ENCODE measurements around the gene CRIP2.

CRIP2 gene

GRCh38 chr14:105500036-105500725, 25.6 kb downstream of the CRIP2 start:
- Histone ChIP-seq H3K36me3 (ENCODE audit: insufficient read depth, insufficient read length, low read length) (peaks cover 45% of the 10 kb centered on the region), H3K9me3 (ENCODE audit: insufficient read depth, low read length) (no peaks in the 10 kb centered on the region), H3K27me3 (ENCODE audit: insufficient read depth, insufficient read length) (no peaks in the 10 kb centered on the region), H3K4me3 (ENCODE audit: insufficient read length, low read depth) (no peak overlapping the region), H3K4me1 (ENCODE audit: insufficient read depth, insufficient read length) (peaks cover 25% of the 10 kb centered on the region), H3K9ac (ENCODE audit: insufficient read length, low read depth) (peak overlapping the region; percentile 56)
- no peak for TF ChIP-seq YY1 (IDR thresholded peaks at IDR 0.05; ENCODE audit: insufficient read depth, insufficient read length)
- no peak for DNase-seq (ENCODE audit: low read depth, low spot score)

GRCh38 chr14:105500726-105501101, 26.1 kb downstream of the CRIP2 start:
- TF ChIP-seq ZNF274 (IDR thresholded peaks at IDR 0.05; ENCODE audit: low read depth, low read length) (no peak), YY1 (IDR thresholded peaks at IDR 0.05; ENCODE audit: insufficient read depth, insufficient read length) (no peak), SUZ12 (IDR thresholded peaks at IDR 0.05; ENCODE audit: extremely low read depth, insufficient read depth, insufficient read length) (no peak)
- Histone ChIP-seq H3K9me3 (ENCODE audit: insufficient read depth, low read length) (no peaks in the 10 kb centered on the region), H3K27me3 (ENCODE audit: insufficient read depth, insufficient read length) (no peaks in the 10 kb centered on the region), H3K36me3 (ENCODE audit: insufficient read depth, insufficient read length, low read length) (peaks cover 42% of the 10 kb centered on the region), H3K4me1 (ENCODE audit: insufficient read depth, insufficient read length) (peaks cover 25% of the 10 kb centered on the region), H3K4me3 (ENCODE audit: insufficient read length, low read depth) (no peak overlapping the region), H3K9ac (ENCODE audit: insufficient read length, low read depth) (peak overlapping the region; percentile 3)
- DNase-seq (ENCODE audit: low read depth, low spot score): no peak

- Histone ChIP-seq H3K9ac (ENCODE audit: insufficient read length, low read depth) (no peak overlapping the region), H3K27me3 (ENCODE audit: insufficient read depth, insufficient read length) (no peaks in the 10 kb centered on the region), H3K36me3 (ENCODE audit: insufficient read depth, insufficient read length, low read length) (peaks cover 37% of the 10 kb centered on the region), H3K4me3 (ENCODE audit: insufficient read length, low read depth) (no peak overlapping the region), H3K9me3 (ENCODE audit: insufficient read depth, low read length) (no peaks in the 10 kb centered on the region), H3K4me1 (ENCODE audit: insufficient read depth, insufficient read length) (peaks cover 24% of the 10 kb centered on the region)
- TF ChIP-seq YY1 (IDR thresholded peaks at IDR 0.05; ENCODE audit: insufficient read depth, insufficient read length) (no peak), ZNF274 (IDR thresholded peaks at IDR 0.05; ENCODE audit: low read depth, low read length) (no peak), SUZ12 (IDR thresholded peaks at IDR 0.05; ENCODE audit: extremely low read depth, insufficient read depth, insufficient read length) (no peak)
- no peak for DNase-seq (ENCODE audit: low read depth, low spot score)
These were observed 27.1 kb downstream of the CRIP2 start for GRCh38 chr14:105501504-105502291.

GRCh38 chr14:105502446-105503295, 28.1 kb downstream of the CRIP2 start:
- Histone ChIP-seq H3K4me3 (ENCODE audit: insufficient read length, low read depth) (no peak overlapping the region), H3K9ac (ENCODE audit: insufficient read length, low read depth) (no peak overlapping the region), H3K27me3 (ENCODE audit: insufficient read depth, insufficient read length) (no peaks in the 10 kb centered on the region), H3K4me1 (ENCODE audit: insufficient read depth, insufficient read length) (peaks cover 22% of the 10 kb centered on the region), H3K9me3 (ENCODE audit: insufficient read depth, low read length) (no peaks in the 10 kb centered on the region), H3K36me3 (ENCODE audit: insufficient read depth, insufficient read length, low read length) (peaks cover 29% of the 10 kb centered on the region)
- TF ChIP-seq SUZ12 (IDR thresholded peaks at IDR 0.05; ENCODE audit: extremely low read depth, insufficient read depth, insufficient read length): no peak
- no peak for TF ChIP-seq YY1 (IDR thresholded peaks at IDR 0.05; ENCODE audit: insufficient read depth, insufficient read length)
- no peak for TF ChIP-seq ZNF274 (IDR thresholded peaks at IDR 0.05; ENCODE audit: low read depth, low read length)
- DNase-seq (ENCODE audit: low read depth, low spot score): no peak

- no peak for DNase-seq (ENCODE audit: low read depth, low spot score)
- Histone ChIP-seq H3K4me3 (ENCODE audit: insufficient read length, low read depth) (no peak overlapping the region), H3K9ac (ENCODE audit: insufficient read length, low read depth) (no peak overlapping the region), H3K36me3 (ENCODE audit: insufficient read depth, insufficient read length, low read length) (peaks cover 23% of the 10 kb centered on the region), H3K9me3 (ENCODE audit: insufficient read depth, low read length) (no peaks in the 10 kb centered on the region), H3K27me3 (ENCODE audit: insufficient read depth, insufficient read length) (no peaks in the 10 kb centered on the region), H3K4me1 (ENCODE audit: insufficient read depth, insufficient read length) (peaks cover 16% of the 10 kb centered on the region)
- TF ChIP-seq SUZ12 (IDR thresholded peaks at IDR 0.05; ENCODE audit: extremely low read depth, insufficient read depth, insufficient read length) (no peak), ZNF274 (IDR thresholded peaks at IDR 0.05; ENCODE audit: low read depth, low read length) (no peak), YY1 (IDR thresholded peaks at IDR 0.05; ENCODE audit: insufficient read depth, insufficient read length) (no peak)
These were observed 28.6 kb downstream of the CRIP2 start for GRCh38 chr14:105503296-105503640.

- TF ChIP-seq YY1 (IDR thresholded peaks at IDR 0.05; ENCODE audit: insufficient read depth, insufficient read length) (no peak), ZNF274 (IDR thresholded peaks at IDR 0.05; ENCODE audit: low read depth, low read length) (no peak), SUZ12 (IDR thresholded peaks at IDR 0.05; ENCODE audit: extremely low read depth, insufficient read depth, insufficient read length) (no peak)
- Histone ChIP-seq H3K4me3 (ENCODE audit: insufficient read length, low read depth) (no peak overlapping the region), H3K36me3 (ENCODE audit: insufficient read depth, insufficient read length, low read length) (peaks cover 15% of the 10 kb centered on the region), H3K4me1 (ENCODE audit: insufficient read depth, insufficient read length) (peaks cover 11% of the 10 kb centered on the region), H3K27me3 (ENCODE audit: insufficient read depth, insufficient read length) (no peaks in the 10 kb centered on the region), H3K9ac (ENCODE audit: insufficient read length, low read depth) (no peak overlapping the region), H3K9me3 (ENCODE audit: insufficient read depth, low read length) (no peaks in the 10 kb centered on the region)
- no peak for DNase-seq (ENCODE audit: low read depth, low spot score)
These were observed 29.5 kb downstream of the CRIP2 start for GRCh38 chr14:105503935-105504692.

All from NT2/D1 (cell line).